ENCODE data around the gene ENAH.
A peak's percentile ranks its signal among the peaks of the same experiment; 100 is the strongest.

ENAH gene

GRCh38 chr1:225567789-225568188, 85.1 kb downstream of the ENAH start:
- Histone ChIP-seq H3K27me3 (replicated peaks) (no peaks in the 10 kb centered on the region), H3K4me3 (ENCODE audit: low read depth, low read length) (no peak overlapping the region), H3K36me3 (replicated peaks) (peaks cover 4% of the 10 kb centered on the region), H3K27ac (no peak overlapping the region)
- in situ Hi-C loops (cut with HindIII; ENCODE audit: low pct_ligation_motif_present, low sequenced_read_pairs), result loop anchor here (25.0 kb wide), 1 partner anchor 195 kb away; no protein-coding TSS in a partner anchor
- peak; percentile 49 for TF ChIP-seq CTCF (IDR thresholded peaks at IDR 0.05; ENCODE audit: low read depth, low read length, missing control alignments)
- DNase-seq, result peak; percentile 18

GRCh38 chr1:225565847-225566246, 87.1 kb downstream of the ENAH start:
- Histone ChIP-seq H3K36me3 (replicated peaks) (peaks cover 4% of the 10 kb centered on the region), H3K4me3 (ENCODE audit: low read depth, low read length) (no peak overlapping the region), H3K27me3 (replicated peaks) (no peaks in the 10 kb centered on the region), H3K27ac (no peak overlapping the region)
- in situ Hi-C loops (cut with HindIII; ENCODE audit: low pct_ligation_motif_present, low sequenced_read_pairs), result loop anchor here (25.0 kb wide), 1 partner anchor 196 kb away; no protein-coding TSS in a partner anchor
- no peak for DNase-seq
- TF ChIP-seq CTCF (IDR thresholded peaks at IDR 0.05; ENCODE audit: low read depth, low read length, missing control alignments), result no peak

GRCh38 chr1:225561675-225562074, 91.2 kb downstream of the ENAH start:
- in situ Hi-C loops (cut with HindIII; ENCODE audit: low pct_ligation_motif_present, low sequenced_read_pairs), result loop anchor here (25.0 kb wide), 1 partner anchor 201 kb away; no protein-coding TSS in a partner anchor
- Histone ChIP-seq H3K4me3 (ENCODE audit: low read depth, low read length) (no peak overlapping the region), H3K36me3 (replicated peaks) (peaks cover 7% of the 10 kb centered on the region), H3K27ac (no peak overlapping the region), H3K27me3 (replicated peaks) (no peaks in the 10 kb centered on the region)
- TF ChIP-seq CTCF (IDR thresholded peaks at IDR 0.05; ENCODE audit: low read depth, low read length, missing control alignments), result no peak
- DNase-seq, result no peak

GRCh38 chr1:225559902-225560301, 93.0 kb downstream of the ENAH start:
- DNase-seq, result no peak
- Histone ChIP-seq H3K27me3 (replicated peaks) (no peaks in the 10 kb centered on the region), H3K27ac (no peak overlapping the region), H3K4me3 (ENCODE audit: low read depth, low read length) (no peak overlapping the region), H3K36me3 (replicated peaks) (peaks cover 5% of the 10 kb centered on the region)
- in situ Hi-C loops (cut with HindIII; ENCODE audit: low pct_ligation_motif_present, low sequenced_read_pairs), result loop anchor here (25.0 kb wide), 1 partner anchor 202 kb away; no protein-coding TSS in a partner anchor
- no peak for TF ChIP-seq CTCF (IDR thresholded peaks at IDR 0.05; ENCODE audit: low read depth, low read length, missing control alignments)

- DNase-seq, result no peak
- no peak overlapping the region for H3K27ac ChIP-seq
- in situ Hi-C loops (cut with HindIII; ENCODE audit: low pct_ligation_motif_present, low sequenced_read_pairs), result loop anchor here (25.0 kb wide), 1 partner anchor 203 kb away; no protein-coding TSS in a partner anchor
- H3K27me3 ChIP-seq (replicated peaks), result no peaks in the 10 kb centered on the region
- H3K36me3 ChIP-seq (replicated peaks), result peaks cover 5% of the 10 kb centered on the region
- H3K4me3 ChIP-seq (ENCODE audit: low read depth, low read length), result no peak overlapping the region
- no peak for TF ChIP-seq CTCF (IDR thresholded peaks at IDR 0.05; ENCODE audit: low read depth, low read length, missing control alignments)
Observed at GRCh38 chr1:225559326-225559725, 93.6 kb downstream of the ENAH start.

- peaks cover 5% of the 10 kb centered on the region for H3K36me3 ChIP-seq (replicated peaks)
- no peak overlapping the region for H3K27ac ChIP-seq
- TF ChIP-seq CTCF (IDR thresholded peaks at IDR 0.05; ENCODE audit: low read depth, low read length, missing control alignments), result no peak
- H3K27me3 ChIP-seq (replicated peaks), result no peaks in the 10 kb centered on the region
- no peak overlapping the region for H3K4me3 ChIP-seq (ENCODE audit: low read depth, low read length)
- no peak for DNase-seq
- in situ Hi-C loops (cut with HindIII; ENCODE audit: low pct_ligation_motif_present, low sequenced_read_pairs), result loop anchor here (25.0 kb wide), 1 partner anchor 206 kb away; no protein-coding TSS in a partner anchor
Observed at GRCh38 chr1:225556694-225557093, 96.2 kb downstream of the ENAH start.

Measured in brain microvascular endothelial cell (primary cell).